GM12875 (cell line): ENCODE data around the gene FOXN4.

Experiments used
- H3K4me3 ChIP-seq: one replicate; pipeline ENCODE4 v1.5.1; 2011; ENCODE audit warnings: low read depth, low read length, control low read depth
- CTCF ChIP-seq: IDR thresholded peaks from 2 replicates; pipeline ENCODE4 v1.5.1; 2011; ENCODE audit warnings: low read depth, mild to moderate bottlenecking, control low read depth, inconsistent platforms, low read length, moderate library complexity, borderline replicate concordance; ENCODE audit not compliant: insufficient read depth

Gene FOXN4

GRCh38 chr12:109295764-109296425 is 13.2 kb downstream of the FOXN4 start:
- TF ChIP-seq CTCF = no peak

GRCh38 chr12:109294286-109294796 is 14.7 kb downstream of the FOXN4 start:
- no peak overlapping the region for H3K4me3 ChIP-seq
- TF ChIP-seq CTCF = no peak

More at GRCh38 chr12:109295764-109296425, 13.2 kb downstream of the FOXN4 start:
- H3K4me3 ChIP-seq = no peak overlapping the region

GRCh38 chr12:109293106-109293505 is 16.0 kb downstream of the FOXN4 start:
- no peak for TF ChIP-seq CTCF
- H3K4me3 ChIP-seq = no peak overlapping the region

GRCh38 chr12:109292342-109292711 is 16.8 kb downstream of the FOXN4 start:
- H3K4me3 ChIP-seq = no peak overlapping the region
- TF ChIP-seq CTCF = no peak

GRCh38 chr12:109291521-109292341 is 17.4 kb downstream of the FOXN4 start:
- no peak for TF ChIP-seq CTCF
- no peak overlapping the region for H3K4me3 ChIP-seq

- TF ChIP-seq CTCF = no peak
- H3K4me3 ChIP-seq = no peak overlapping the region
Observed at GRCh38 chr12:109291117-109291516, 18.0 kb downstream of the FOXN4 start.
